Trophoblast cell (in vitro differentiated cells and primary cell): ENCODE data around the gene MORN3.
A peak's percentile ranks its signal among the peaks of the same experiment; 100 is the strongest.
"Not testable (repeated sequence)": the region's sequence is repeated elsewhere in the genome, so short reads cannot be mapped to it uniquely, and the experiment has no call there.

Source experiments
- DNase-seq, 2 donors: peaks; one replicate each; pipeline ENCODE4 v3.0.0-alpha.2; 2016
- H2AFZ ChIP-seq: 2 replicates; pipeline ENCODE4 v1.6.1; 2013; ENCODE audit warnings: low read length, moderate library complexity, mild to moderate bottlenecking; ENCODE audit not compliant: insufficient read depth, poor library complexity
- H2AK5ac ChIP-seq: 2 replicates; pipeline ENCODE4 v1.6.1; 2013; ENCODE audit warnings: mild to moderate bottlenecking, low read length
- H2BK120ac ChIP-seq: 2 replicates; pipeline ENCODE4 v1.6.1; 2013; ENCODE audit warnings: low read length, mild to moderate bottlenecking, moderate library complexity; ENCODE audit not compliant: insufficient read depth, poor library complexity
- H2BK12ac ChIP-seq: 2 replicates; pipeline ENCODE4 v1.6.1; 2013; ENCODE audit warnings: mild to moderate bottlenecking, low read length, moderate library complexity
- H2BK5ac ChIP-seq: 2 replicates; pipeline ENCODE4 v1.6.1; 2013; ENCODE audit warnings: low read length, low read depth, moderate library complexity, mild to moderate bottlenecking; ENCODE audit not compliant: poor library complexity
- H3K14ac ChIP-seq: 2 replicates; pipeline ENCODE4 v1.6.1; 2013; ENCODE audit warnings: mild to moderate bottlenecking, low read length
- H3K18ac ChIP-seq: 2 replicates; pipeline ENCODE4 v1.6.1; 2013; ENCODE audit warnings: mild to moderate bottlenecking, low read length
- H3K23ac ChIP-seq: 2 replicates; pipeline ENCODE4 v1.6.1; 2013; ENCODE audit warnings: low read length
- H3K27ac ChIP-seq: 2 replicates; pipeline ENCODE4 v1.5.1; 2013; ENCODE audit warnings: low read depth, mild to moderate bottlenecking, inconsistent platforms, low read length, moderate library complexity
- H3K27me3 ChIP-seq: 2 replicates; pipeline ENCODE4 v1.6.1; 2013; ENCODE audit warnings: inconsistent platforms, mild to moderate bottlenecking, low read length, moderate library complexity; ENCODE audit not compliant: insufficient read depth
- H3K36me3 ChIP-seq, 2 experiments: 1 replicate in 1 of 2; 2 replicates in 1 of 2; pipeline ENCODE4 v1.6.1; 2013; ENCODE audit warnings: low read length in 2 of 2, mild to moderate bottlenecking in 2 of 2, moderate library complexity in 1 of 2; ENCODE audit not compliant: insufficient read depth in 2 of 2, control insufficient read depth in 1 of 2
- H3K4ac ChIP-seq: 2 replicates; pipeline ENCODE4 v1.6.1; 2013; ENCODE audit warnings: low read depth, mild to moderate bottlenecking, low read length, moderate library complexity
- H3K4me1 ChIP-seq, 2 experiments: 1 replicate in 1 of 2; 2 replicates in 1 of 2; pipeline ENCODE4 v1.6.1; 2013; ENCODE audit warnings: low read length in 2 of 2, mild to moderate bottlenecking in 2 of 2, moderate library complexity in 1 of 2; ENCODE audit not compliant: insufficient read depth in 2 of 2, control insufficient read depth in 1 of 2
- H3K4me2 ChIP-seq: 2 replicates; pipeline ENCODE4 v1.6.1; 2013; ENCODE audit warnings: inconsistent platforms, mild to moderate bottlenecking, low read length, moderate library complexity
- H3K4me3 ChIP-seq: 2 replicates; pipeline ENCODE4 v1.5.1; 2013; ENCODE audit warnings: mild to moderate bottlenecking, low read depth, low read length, inconsistent platforms
- H3K79me1 ChIP-seq: one replicate; pipeline ENCODE4 v1.6.1; 2013; ENCODE audit warnings: low read length
- H3K79me2 ChIP-seq: 2 replicates; pipeline ENCODE4 v1.6.1; 2013; ENCODE audit warnings: low read length, mild to moderate bottlenecking; ENCODE audit not compliant: control insufficient read depth, insufficient read depth, poor library complexity
- H3K9ac ChIP-seq: 2 replicates; pipeline ENCODE4 v1.6.1; 2013; ENCODE audit warnings: mild to moderate bottlenecking, low read length
- H3K9me3 ChIP-seq: 2 replicates; pipeline ENCODE4 v1.6.1; 2013; ENCODE audit warnings: low read depth, mild to moderate bottlenecking, control low read depth, inconsistent platforms, low read length; ENCODE audit not compliant: insufficient read depth
- H4K12ac ChIP-seq: 2 replicates; pipeline ENCODE4 v1.6.1; 2013; ENCODE audit warnings: low read depth, mild to moderate bottlenecking, low read length, moderate library complexity
- H4K8ac ChIP-seq: 2 replicates; pipeline ENCODE4 v1.6.1; 2013; ENCODE audit warnings: low read depth, mild to moderate bottlenecking, low read length, moderate library complexity
- H4K91ac ChIP-seq: one replicate; pipeline ENCODE4 v1.6.1; 2013; ENCODE audit warnings: low read depth, mild to moderate bottlenecking, low read length, moderate library complexity
- WGBS: extraction: QIAGEN DNeasy Blood & Tissue Kit; methylation state at CpG from one replicate; pipeline ENCODE4 v1.1.7; 2013; ENCODE audit warnings: missing lambda C conversion rate; ENCODE audit not compliant: insufficient read length, insufficient coverage; ENCODE audit errors: extremely low coverage; 5-methylcytosine and 5-hydroxymethylcytosine counted together

MORN3 gene

DNA sequence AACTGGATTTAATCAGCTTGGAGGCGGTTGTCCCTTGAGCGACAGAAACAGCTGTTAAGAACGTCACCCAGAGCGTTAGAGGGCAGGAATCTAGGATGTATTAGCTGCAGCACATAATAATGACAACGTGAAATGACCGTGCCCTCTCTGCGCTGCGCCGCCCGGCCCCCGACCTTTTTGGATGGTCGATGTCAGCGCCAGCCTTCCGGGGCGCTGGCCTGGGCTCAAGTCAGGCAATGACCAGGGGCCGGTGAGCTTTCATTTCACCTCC lies 42.7 kb upstream of the MORN3 start:
- peak overlapping the region; percentile 82 for H4K91ac ChIP-seq
- no peaks in the 10 kb centered on the region for H3K27me3 ChIP-seq
- H2BK5ac ChIP-seq: peak overlapping the region; percentile 39
- no peak overlapping the region for H3K27ac ChIP-seq
- H3K4me2 ChIP-seq: peak overlapping the region; percentile 86
- peak overlapping the region; percentile 69 for H3K9ac ChIP-seq
- no peak overlapping the region for H2AK5ac ChIP-seq
- peaks cover 4% of the 10 kb centered on the region for H3K9me3 ChIP-seq
- H3K79me2 ChIP-seq: peaks cover 8% of the 10 kb centered on the region
- H2BK12ac ChIP-seq: no peak overlapping the region
- H3K23ac ChIP-seq: no peak overlapping the region
- H4K8ac ChIP-seq: peak overlapping the region; percentile 81
- H2BK120ac ChIP-seq: peak overlapping the region; percentile 61
- peaks cover 0 to 2% of the 10 kb centered on the region in 2 experiments for H3K36me3 ChIP-seq
- H3K4me3 ChIP-seq: peak overlapping the region; percentile 70
- peak overlapping the region; percentile 58 for H4K12ac ChIP-seq
- peak overlapping the region; percentile 87 for H3K18ac ChIP-seq
- DNase-seq: peak; percentile 46 to 59
- H3K4me1 ChIP-seq: peaks cover 10 to 18% of the 10 kb centered on the region in 2 experiments
- no peak overlapping the region for H3K4ac ChIP-seq
- H3K79me1 ChIP-seq: peaks cover 14% of the 10 kb centered on the region
- peak overlapping the region; percentile 91 for H2AFZ ChIP-seq
- WGBS: no CpG with 5 or more reads among the region's 16 CpGs
- peak overlapping the region; percentile 64 for H3K14ac ChIP-seq

DNA sequence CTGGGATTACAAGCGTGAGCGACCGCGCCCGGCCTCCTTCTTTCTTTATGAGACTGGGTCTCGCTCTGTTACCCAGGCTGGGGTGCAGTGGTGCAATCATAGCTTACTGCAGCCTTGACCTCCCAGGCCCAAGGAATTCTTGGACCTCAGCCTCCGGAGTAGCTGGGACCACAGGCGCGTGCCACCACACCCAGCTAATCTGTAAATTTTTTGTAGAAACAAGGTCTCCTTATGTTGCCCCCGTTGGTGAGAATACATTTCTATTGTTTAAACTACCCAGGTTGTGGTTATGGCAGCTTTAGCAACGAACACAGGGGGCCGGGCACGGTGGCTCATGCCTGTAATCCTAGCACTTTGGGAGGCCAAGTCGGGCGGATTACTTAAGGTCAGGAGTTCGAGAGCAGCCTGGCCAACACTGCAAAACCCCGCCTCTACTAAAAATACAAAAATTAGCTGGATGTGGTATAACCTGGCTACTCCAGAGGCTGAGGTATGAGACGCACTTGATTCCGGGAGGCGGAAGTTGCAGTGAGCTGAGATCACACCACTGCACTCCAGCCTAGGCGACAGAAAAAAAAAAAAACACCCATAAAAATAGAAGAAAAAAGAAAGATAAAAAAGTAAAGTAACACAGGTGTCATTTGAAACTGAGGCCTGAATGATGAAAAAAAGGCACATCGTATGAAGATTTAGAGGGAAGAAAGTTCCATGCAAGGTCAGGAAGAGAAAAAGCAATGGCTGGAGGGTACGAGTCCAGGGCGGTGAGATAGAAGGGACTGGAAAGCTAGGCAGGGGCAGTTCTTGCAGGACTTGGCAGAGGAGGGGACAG lies 42.1 kb upstream of the MORN3 start:
- H3K36me3 ChIP-seq: peaks cover 0 to 2% of the 10 kb centered on the region in 2 experiments

DNA sequence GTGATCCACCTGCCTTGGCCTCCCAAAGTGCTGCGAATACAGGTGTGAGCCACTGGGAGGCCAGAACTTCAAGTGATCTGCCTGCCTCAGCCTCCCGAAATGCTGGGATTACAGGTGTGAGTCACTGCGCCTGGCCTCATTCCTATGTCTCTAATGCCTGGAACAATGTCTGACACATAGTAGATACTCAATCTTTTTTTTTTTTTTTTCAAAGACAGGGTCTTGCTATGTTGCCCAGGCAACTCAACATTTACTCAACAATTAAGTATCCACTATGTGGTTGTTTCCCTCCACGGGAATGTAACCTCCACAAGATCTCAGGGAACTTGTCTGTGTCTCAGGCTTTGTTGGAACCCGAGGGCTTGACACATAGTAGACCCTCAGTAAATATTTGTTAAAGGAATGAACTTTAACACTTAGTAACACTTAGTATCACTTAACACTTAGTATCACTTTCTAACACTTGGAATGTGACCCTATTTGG lies 40.1 kb upstream of the MORN3 start:
- Histone ChIP-seq H4K8ac (no peak overlapping the region), H3K27ac (peak overlapping the region; percentile 3), H2BK120ac (no peak overlapping the region), H2BK12ac (no peak overlapping the region), H2AFZ (no peak overlapping the region), H3K18ac (no peak overlapping the region), H3K4ac (no peak overlapping the region), H3K14ac (no peak overlapping the region), H3K9me3 (peaks cover 4% of the 10 kb centered on the region), H4K12ac (no peak overlapping the region), H3K27me3 (no peaks in the 10 kb centered on the region), H3K79me1 (peaks cover 14% of the 10 kb centered on the region), H3K36me3 (no peaks in the 10 kb centered on the region), H2BK5ac (no peak overlapping the region), H3K4me1 (peaks cover 10 to 16% of the 10 kb centered on the region in 2 experiments), H3K9ac (no peak overlapping the region), H3K23ac (no peak overlapping the region), H2AK5ac (no peak overlapping the region), H3K4me2 (no peak overlapping the region), H3K4me3 (no peak overlapping the region), H4K91ac (no peak overlapping the region), H3K79me2 (peaks cover 8% of the 10 kb centered on the region)
- DNase-seq: peak; percentile 93 to 95
- WGBS: no CpG with 5 or more reads among the region's 5 CpGs

More for the DNA sequence above, 42.1 kb upstream of the MORN3 start:
- Histone ChIP-seq H2BK5ac (no peak overlapping the region), H2AK5ac (no peak overlapping the region), H3K14ac (peak overlapping the region; percentile 64), H3K79me2 (peaks cover 8% of the 10 kb centered on the region), H2BK120ac (no peak overlapping the region), H3K23ac (no peak overlapping the region), H4K91ac (no peak overlapping the region), H3K4me2 (peak overlapping the region; percentile 86), H3K9ac (no peak overlapping the region), H3K79me1 (peaks cover 14% of the 10 kb centered on the region), H2BK12ac (no peak overlapping the region), H4K12ac (peak overlapping the region; percentile 58), H3K9me3 (peaks cover 4% of the 10 kb centered on the region), H3K4me1 (peaks cover 10 to 16% of the 10 kb centered on the region in 2 experiments), H4K8ac (peak overlapping the region; percentile 81), H2AFZ (peak overlapping the region; percentile 91), H3K4me3 (peak overlapping the region; percentile 70), H3K4ac (no peak overlapping the region), H3K27me3 (no peaks in the 10 kb centered on the region), H3K27ac (no peak overlapping the region), H3K18ac (peak overlapping the region; percentile 73)
- no CpG with 5 or more reads among the region's 24 CpGs for WGBS
- peak in 1 of 2 donors; percentile 57 for DNase-seq

DNA sequence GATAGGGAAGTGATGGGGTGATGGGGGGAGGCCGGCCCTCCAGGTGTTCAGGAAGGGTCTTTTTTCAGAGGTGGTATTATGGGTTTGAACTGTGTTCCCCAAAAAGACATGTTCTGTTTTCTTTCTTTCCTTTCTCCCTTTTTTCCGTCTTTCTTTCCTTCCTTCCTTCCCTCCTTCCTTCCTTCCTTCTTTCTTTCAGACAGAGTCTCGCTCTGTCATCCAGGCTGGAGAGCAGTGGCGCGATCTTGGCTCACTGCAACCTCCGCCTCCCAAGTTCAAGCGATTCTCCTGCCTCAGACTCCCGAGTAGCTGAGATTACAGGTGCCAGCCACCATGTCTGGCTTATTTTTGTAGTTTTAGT lies 39.6 kb upstream of the MORN3 start:
- not testable (repeated sequence) for H4K12ac ChIP-seq, H2BK12ac ChIP-seq, H4K91ac ChIP-seq, DNase-seq, H3K4me3 ChIP-seq, H3K27ac ChIP-seq, H3K27me3 ChIP-seq, H3K4me2 ChIP-seq, H4K8ac ChIP-seq, H2BK5ac ChIP-seq, H3K9me3 ChIP-seq, H2AFZ ChIP-seq, H2AK5ac ChIP-seq, H3K18ac ChIP-seq, H3K9ac ChIP-seq, H3K23ac ChIP-seq, H3K4ac ChIP-seq, H3K14ac ChIP-seq, H2BK120ac ChIP-seq, H3K36me3 ChIP-seq, H3K79me2 ChIP-seq
- H3K4me1 ChIP-seq: peaks cover 10 to 16% of the 10 kb centered on the region in 2 experiments
- peaks cover 14% of the 10 kb centered on the region for H3K79me1 ChIP-seq
- no CpG with 5 or more reads among the region's 8 CpGs for WGBS
